GM19463 (cell line): ENCODE measurements around the gene XYLT2.
"Not testable (repeated sequence)": the region's sequence is repeated elsewhere in the genome, so short reads cannot be mapped to it uniquely, and the experiment has no call there.

ENCODE experiments used
- ATAC-seq: cut with Tn5 transposase; IDR thresholded peaks from one replicate; pipeline ENCODE4 v1.9.1; 2021; ENCODE audit warnings: mild to moderate bottlenecking, moderate library complexity; ENCODE audit not compliant: unreplicated experiment

The XYLT2 gene

GRCh38 chr17:50345432-50346312 lies at the start of gene XYLT2:
XYLT2 (plus strand) TSS chr17:50346126; CDS start chr17:50346141, 15 bp downstream.
- peak; percentile 75 for ATAC-seq

GRCh38 chr17:50297407-50297865 lies 48.5 kb upstream of the XYLT2 start:
- ATAC-seq = no peak

GRCh38 chr17:50298018-50298417 lies 47.9 kb upstream of the XYLT2 start:
- no peak for ATAC-seq

DNA sequence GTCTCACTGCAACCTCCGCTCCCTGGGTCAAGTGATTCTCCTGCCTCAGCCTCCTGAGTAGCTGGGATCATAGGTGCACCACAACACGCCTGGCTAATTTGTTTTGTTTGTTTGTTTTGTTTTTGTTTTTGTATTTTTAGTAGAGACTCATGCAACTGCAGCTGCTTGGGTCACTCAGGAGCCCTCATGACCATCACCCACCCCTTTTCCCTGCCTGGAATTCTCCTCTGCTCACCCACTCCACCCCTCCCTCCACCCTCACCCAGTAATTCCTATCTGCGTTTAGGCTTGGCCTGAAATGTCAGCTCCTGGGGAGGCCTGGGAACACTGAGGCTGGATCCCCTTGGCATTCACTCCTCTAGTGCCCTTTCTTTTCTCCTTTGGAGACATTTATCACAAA lies 46.1 kb upstream of the XYLT2 start:
- ATAC-seq = no peak

- ATAC-seq = not testable (repeated sequence)
These were observed 45.1 kb upstream of the XYLT2 start for GRCh38 chr17:50300824-50301223.

DNA sequence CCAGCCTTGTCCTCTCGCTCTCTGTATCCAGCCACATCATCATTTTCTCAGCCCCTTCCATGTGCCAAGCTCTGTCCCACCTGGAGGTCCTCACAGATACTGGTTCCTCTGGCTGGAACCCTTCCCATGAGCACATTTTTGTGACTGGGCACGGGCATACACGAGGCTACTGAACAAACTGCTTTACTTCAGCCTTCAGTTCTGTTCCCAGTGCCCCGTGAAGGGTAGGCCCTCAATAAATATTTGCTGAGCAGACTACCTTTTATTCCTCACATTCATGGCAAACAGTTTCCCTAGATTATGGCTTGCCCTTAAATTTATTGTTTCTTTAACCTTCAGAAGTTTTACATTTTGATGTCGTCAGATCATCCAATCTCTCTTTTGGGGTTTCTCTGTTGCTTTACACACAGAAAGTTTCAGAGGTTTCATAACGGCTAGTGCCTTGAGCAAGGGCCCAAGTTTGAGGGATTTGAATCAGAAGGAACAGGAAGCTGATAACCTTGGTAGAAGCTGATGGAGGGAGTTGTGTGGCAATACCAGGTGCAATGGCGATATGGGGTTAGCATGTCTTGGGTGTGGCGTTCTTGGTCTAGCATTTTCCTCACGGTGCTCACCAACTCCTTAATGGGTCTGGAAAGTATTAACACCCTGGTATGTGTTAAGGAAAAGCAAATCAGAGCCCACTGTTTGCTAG lies 43.9 kb upstream of the XYLT2 start:
- no peak for ATAC-seq

- no peak for ATAC-seq
These were observed 42.9 kb upstream of the XYLT2 start for GRCh38 chr17:50303051-50303450.

DNA sequence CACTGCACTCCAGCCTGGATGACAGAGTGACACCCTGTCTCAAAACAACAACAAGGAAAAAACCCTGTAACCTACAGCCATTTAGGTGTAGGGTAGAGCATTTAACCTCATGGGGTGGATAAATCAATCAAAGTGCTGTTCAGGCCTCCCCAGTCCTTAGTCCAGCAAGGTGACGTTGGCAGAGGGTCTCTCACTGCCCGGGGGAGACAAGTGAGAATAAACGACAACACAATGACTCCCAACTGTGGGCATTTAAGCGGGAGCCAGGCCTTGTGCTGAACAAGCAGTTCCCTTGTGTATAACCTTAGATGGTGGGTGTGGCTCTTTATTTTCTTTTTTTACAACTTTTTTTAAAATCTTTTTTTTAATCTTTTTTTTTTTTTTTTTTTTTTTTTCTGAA lies 42.3 kb upstream of the XYLT2 start:
- no peak for ATAC-seq

DNA sequence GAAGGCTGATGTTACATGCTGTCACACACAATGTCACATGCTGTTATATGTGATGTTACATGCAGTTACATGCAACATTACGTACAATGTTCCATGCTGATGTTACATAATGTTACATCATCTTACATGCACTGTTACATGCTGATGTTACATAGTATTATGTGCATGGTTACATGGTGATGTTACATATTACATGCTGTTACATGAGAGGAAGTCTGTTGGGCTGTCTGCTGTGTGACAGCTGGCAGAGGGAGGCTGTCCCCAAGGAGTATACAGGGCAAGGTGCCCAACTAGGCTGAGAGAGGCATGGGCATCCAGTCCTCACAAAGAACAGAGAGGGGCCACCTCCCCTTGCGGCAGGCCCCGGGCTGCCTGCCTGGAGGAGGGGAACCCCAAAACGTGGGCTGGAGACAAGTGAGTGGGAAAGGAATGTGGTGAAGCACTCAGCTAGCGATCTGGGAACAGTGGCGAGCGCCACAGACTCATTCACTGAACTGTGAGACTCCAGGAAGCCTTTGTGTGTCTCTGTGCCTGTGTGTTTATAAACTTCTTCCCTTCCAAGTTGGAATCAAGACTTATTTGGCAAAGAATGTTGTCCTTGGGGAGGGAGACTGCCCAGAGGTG lies 41.0 kb upstream of the XYLT2 start:
- no peak for ATAC-seq

DNA sequence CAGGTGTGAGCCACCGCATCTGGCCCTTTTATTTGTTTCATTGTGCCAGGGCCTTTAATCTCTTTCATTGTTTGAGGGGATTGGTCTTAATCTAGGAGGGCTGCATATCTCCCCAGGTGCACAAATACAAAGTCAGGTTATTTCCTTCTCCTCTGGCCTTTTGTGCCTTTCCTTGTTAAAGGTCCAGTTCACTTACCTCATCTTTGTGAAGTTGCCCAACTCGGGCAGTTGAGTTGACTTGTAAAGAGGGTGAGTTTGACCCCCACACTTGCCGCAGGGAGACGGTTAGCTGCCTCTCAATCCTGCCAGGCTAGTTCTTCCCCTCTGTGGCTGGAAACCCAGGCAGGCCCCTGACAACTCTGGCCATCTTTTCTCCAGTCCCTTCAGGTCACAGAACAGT lies 38.3 kb upstream of the XYLT2 start:
- no peak for ATAC-seq

DNA sequence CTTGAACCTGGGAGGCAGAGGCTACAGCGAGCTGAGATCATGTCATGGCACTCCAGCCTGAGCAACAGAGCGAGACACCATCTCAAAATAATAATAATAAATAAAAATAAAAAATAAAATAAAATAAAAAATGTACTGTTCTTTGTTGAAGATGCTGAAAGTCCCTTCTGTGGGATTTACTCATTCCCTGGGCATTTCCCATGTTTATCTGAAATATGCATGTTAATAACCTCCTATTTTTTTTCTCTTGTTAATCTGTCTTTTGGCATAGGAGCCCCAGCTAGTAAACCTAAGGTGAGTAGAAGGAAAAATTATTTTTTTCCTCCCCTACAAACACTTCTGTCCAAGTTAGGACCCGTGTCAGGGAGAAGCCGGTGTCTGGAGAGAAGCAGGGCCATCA lies 37.3 kb upstream of the XYLT2 start:
- no peak for ATAC-seq

GRCh38 chr17:50310455-50311111 lies 35.3 kb upstream of the XYLT2 start:
- ATAC-seq = no peak

GRCh38 chr17:50311112-50311460 lies 34.8 kb upstream of the XYLT2 start:
- ATAC-seq = no peak

DNA sequence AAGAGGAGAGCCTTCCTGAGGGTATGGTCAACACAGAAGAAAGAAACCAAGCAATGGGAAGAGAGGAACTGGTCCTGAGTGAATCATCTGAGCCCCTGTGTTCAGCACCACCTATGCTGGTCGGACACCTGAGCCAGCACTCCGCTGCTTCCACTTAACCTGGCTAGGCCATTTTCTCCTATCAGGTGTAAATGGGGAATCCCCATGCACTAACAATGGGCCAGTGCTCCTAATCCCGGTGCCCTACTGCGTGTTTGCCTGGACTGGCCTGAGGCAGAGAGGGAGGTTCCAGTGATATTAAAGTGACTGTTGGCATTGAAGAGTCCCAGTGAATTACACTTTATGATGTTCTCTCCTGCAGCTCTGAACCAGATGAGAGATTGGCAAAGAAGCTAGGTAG lies 34.4 kb upstream of the XYLT2 start:
- no peak for ATAC-seq

- no peak for ATAC-seq
These were observed 33.6 kb upstream of the XYLT2 start for GRCh38 chr17:50312308-50312707.

- ATAC-seq = no peak
These were observed 31.4 kb upstream of the XYLT2 start for GRCh38 chr17:50314456-50315011.

DNA sequence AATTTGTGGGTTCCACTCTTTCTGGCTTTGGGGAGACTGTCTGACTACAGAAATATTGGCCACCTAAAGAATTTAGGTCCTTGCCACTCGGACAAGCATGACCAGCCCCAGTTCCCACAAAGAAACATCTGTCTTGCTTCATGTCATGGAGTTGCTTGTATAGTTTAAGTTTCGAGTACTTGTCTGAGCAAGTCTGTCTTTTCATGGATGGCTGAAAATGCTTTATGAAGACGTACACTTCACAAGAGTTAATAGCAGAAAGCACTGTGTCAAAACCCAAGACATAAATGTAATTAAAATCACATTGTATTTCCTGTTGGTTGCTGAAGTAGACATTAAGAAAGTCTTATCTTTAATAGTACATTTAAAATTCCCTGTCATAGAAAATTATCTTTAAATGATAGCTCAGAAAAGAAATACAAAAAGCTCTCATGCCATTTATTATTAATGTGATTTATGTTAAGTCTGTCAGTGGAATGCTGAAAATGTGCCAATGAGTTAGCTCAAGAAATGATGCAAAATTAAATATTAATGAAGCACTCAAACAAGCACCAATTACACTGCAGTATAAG lies 29.8 kb upstream of the XYLT2 start:
- ATAC-seq = no peak

DNA sequence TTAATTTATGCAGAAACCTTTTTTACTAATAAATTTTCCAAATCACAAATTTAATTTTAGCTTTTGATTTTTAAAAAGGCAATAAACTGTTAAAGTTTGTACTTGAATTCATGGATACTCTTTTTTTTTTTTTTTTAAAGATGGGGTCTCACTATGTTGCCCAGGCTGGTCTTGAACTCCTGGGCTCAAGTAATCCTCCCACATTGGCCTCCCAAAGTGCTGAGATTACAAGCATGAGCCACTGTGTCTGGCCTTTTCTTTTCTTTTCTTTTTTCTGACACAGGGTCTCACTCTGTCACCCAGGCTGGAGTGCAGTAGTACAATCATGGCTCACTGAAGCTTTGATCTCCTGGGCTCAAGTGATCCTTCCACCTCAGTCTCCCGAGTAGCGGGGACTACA lies 29.3 kb upstream of the XYLT2 start:
- ATAC-seq = not testable (repeated sequence)

- no peak for ATAC-seq
These were observed 28.8 kb upstream of the XYLT2 start for GRCh38 chr17:50317121-50317520.

GRCh38 chr17:50318501-50319285 lies 27.2 kb upstream of the XYLT2 start:
- ATAC-seq = no peak
